ENCODE data around the gene AOC3.
"Not testable (repeated sequence)": the region's sequence is repeated elsewhere in the genome, so short reads cannot be mapped to it uniquely, and the experiment has no call there.

The AOC3 gene

GRCh38 chr17:42867694-42868261 lies 16.8 kb downstream of the AOC3 start:
- DNase-seq: not testable (repeated sequence)

- no peak for DNase-seq
These were observed 17.3 kb downstream of the AOC3 start for GRCh38 chr17:42868338-42868737.

- DNase-seq: no peak
These were observed 20.6 kb downstream of the AOC3 start for GRCh38 chr17:42871647-42872046.

- DNase-seq: no peak
These were observed 21.4 kb downstream of the AOC3 start for GRCh38 chr17:42872251-42872965.

- no peak for DNase-seq
These were observed 22.3 kb downstream of the AOC3 start for GRCh38 chr17:42873315-42873714.

- DNase-seq: not testable (repeated sequence)
These were observed 23.1 kb downstream of the AOC3 start for GRCh38 chr17:42873932-42874695.

- no peak for DNase-seq
These were observed 26.0 kb downstream of the AOC3 start for GRCh38 chr17:42877037-42877436.

- DNase-seq: peak in 1 of 3 experiments; percentile 19
These were observed 27.3 kb downstream of the AOC3 start for GRCh38 chr17:42878123-42878880.

- DNase-seq: no peak
These were observed 28.1 kb downstream of the AOC3 start for GRCh38 chr17:42878924-42879595.

- no peak for DNase-seq
These were observed 28.6 kb downstream of the AOC3 start for GRCh38 chr17:42879596-42879985.

- no peak for DNase-seq
These were observed 29.8 kb downstream of the AOC3 start for GRCh38 chr17:42880776-42881310.

- not testable (repeated sequence) for DNase-seq
These were observed 30.7 kb downstream of the AOC3 start for GRCh38 chr17:42881706-42882105.

- DNase-seq: no peak
These were observed 31.2 kb downstream of the AOC3 start for GRCh38 chr17:42882166-42882565.

GRCh38 chr17:42883802-42884558 lies 33.0 kb downstream of the AOC3 start:
- no peak for DNase-seq

- DNase-seq: not testable (repeated sequence)
These were observed 34.8 kb downstream of the AOC3 start for GRCh38 chr17:42885806-42886205.

GRCh38 chr17:42886283-42887176 lies 35.5 kb downstream of the AOC3 start:
- DNase-seq: no peak

- DNase-seq: no peak
These were observed 38.8 kb downstream of the AOC3 start for GRCh38 chr17:42889809-42890208.

GRCh38 chr17:42891539-42892152 lies 40.6 kb downstream of the AOC3 start:
- peak in 1 of 3 experiments; percentile 15 for DNase-seq

GRCh38 chr17:42893359-42893758 lies 42.4 kb downstream of the AOC3 start:
- DNase-seq: no peak
